ENCODE results near the gene TMTC1.
"Not testable (repeated sequence)": the region's sequence is repeated elsewhere in the genome, so short reads cannot be mapped to it uniquely, and the experiment has no call there.

Gene TMTC1

DNA sequence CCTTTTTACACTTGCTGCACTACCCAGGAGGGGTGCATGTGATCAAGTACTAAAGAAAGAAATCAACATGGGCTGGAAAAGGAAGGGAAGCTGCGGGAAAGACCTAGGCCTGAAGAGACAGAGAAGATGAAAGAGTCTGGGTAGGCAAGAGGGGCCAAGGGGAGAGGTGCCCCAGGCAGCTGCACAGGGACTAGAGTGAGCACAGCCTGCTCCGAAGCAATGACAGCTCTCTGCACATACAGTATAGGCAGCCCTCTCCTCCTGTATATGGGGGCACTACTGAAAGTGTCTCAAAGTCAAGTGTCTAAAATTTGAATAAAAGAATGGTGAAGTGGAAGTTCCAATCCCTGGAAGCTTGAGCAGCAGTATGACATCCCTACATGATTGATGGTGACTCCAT, 112.0 kb downstream of the TMTC1 start:
- DNase-seq (ENCODE audit: low read depth): no peak

DNA sequence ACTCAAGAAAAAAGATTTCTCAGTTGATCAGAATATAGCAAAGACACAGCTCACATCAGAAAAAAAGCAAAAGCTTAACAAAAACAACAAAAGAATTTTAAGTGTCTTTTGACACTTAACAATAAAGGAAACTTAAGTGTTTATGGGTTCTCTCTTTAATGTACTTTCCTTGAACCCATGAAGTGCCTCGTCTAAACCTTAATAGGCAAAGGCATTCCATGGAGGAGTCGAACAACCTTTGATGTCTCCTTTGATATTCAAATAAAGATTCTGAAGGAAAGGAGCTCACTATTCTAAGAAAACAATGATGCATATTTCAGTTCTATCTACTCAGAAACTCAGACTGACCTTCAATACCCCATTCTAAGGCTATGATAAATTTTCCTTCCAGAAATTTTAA, 116.7 kb downstream of the TMTC1 start:
- no peak for DNase-seq (ENCODE audit: low read depth)

DNA sequence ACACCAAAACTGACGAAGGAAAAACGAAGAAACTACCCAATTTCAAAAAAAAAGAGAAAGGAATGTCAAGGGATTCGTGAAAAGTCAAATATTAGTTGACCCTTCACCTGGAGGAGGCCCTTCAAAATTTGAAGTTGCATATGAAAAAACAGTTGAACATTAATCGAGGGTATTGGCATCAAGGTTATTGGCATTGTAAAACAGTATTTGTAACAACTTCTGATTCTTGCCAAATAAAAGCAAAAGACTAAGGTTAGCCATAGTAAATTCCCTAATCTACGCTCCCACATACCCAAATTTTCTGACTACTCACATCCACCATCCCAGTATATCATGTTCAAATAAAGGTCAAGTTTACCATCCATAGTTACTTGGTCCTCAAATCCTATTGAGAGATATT, 118.6 kb downstream of the TMTC1 start:
- no peak for DNase-seq (ENCODE audit: low read depth)

DNA sequence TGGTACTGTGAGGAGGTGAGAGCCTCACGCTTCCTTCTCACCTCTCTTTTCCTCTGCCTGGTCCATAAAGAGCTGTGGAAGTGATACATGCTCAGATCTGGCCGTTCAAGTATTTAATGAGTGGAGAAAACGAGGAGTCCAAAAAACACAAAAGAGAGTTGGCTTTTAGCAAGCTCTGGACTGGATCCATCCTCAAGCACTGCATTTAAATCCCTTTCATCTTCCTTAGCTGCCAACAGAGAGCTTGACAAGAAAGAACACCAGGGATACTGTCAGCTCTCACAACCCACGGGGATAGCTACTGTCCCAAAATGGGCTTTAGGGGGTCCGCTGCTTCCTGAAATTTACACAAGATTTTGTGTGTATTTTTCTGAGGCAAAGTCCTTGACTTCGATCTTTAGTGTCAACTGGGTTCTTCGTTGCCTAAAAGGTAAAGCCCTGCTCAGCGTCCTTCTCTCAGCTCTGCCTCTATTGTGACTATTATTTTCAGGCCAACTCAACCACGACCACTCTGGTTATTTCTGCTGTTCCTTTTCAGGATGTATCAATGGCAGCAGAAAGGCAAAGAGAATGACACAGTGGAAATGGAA, 120.9 kb downstream of the TMTC1 start:
- DNase-seq (ENCODE audit: low read depth): no peak

DNA sequence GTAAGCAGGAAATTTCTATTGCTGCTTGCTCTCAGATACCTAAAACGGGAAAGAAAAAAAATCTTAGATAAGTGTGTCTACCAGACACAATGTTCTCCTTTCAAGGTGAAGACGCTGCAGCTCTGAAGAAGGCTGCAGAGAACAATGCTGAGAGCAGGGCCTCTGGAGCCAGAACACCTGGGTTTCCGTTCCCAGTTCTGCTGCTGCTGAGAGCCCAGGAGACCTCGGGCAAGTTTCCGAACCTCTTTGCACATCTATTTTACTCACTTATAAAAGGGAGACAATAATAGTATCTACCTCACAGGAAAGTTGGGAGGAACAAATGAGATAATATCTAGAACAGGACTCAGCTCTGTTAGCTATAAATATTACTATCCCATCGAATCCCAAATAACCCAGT, 122.9 kb downstream of the TMTC1 start:
- DNase-seq (ENCODE audit: low read depth): no peak

DNA sequence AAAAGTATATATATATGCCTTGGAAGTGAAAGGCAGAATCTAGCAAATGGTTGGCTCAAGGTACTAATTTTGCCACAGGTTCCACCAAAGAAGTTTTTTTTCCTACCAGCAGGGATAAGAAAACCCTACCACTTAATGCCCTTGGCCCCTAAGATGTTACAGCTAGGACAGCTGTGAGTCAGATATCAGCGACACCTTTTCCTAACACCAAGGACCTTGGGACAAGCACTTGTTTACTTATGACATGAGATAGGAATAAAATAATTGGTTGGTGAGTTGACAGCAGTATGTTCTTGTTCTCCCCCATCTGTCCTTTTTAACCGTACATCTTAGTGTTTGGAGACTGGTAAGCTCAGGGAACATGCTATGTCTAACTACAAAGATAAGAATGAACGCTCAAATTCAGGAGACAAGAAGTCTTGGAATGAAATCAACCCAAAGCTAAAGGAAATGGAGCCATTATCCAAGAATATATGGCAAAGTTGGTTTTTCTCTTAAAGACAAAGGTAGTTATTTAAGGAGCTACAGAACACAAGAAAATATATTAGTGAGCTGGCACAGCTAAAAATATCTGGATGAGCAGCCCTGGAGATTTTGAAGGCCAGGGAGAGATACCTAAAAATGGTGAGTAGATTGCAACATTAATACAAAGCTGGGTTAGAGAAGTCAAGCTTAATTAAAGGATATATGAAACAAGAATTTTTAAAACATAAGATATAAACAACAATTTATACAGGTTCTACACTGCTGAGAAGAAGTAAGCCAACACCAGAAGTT, 126.8 kb downstream of the TMTC1 start:
- DNase-seq (ENCODE audit: low read depth): no peak

DNA sequence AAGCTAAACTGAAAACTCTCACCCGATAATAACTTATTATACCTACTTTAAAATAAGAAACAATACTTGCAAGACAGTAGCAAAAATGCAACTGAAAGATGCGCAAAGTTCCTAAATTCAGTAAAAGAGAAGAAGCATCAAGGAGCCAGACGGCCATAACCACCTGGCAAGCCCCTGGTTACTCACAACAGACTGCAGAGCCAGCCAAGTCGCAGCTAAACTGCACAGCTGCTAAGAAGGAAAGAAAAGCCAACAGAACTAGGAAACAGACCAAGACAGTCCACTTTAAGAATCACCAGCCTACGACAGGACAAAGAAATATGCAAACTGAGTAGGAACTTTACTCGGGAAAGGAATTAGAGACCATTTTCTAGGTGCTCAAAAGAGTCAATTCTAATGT, 127.9 kb downstream of the TMTC1 start:
- DNase-seq (ENCODE audit: low read depth): no peak

DNA sequence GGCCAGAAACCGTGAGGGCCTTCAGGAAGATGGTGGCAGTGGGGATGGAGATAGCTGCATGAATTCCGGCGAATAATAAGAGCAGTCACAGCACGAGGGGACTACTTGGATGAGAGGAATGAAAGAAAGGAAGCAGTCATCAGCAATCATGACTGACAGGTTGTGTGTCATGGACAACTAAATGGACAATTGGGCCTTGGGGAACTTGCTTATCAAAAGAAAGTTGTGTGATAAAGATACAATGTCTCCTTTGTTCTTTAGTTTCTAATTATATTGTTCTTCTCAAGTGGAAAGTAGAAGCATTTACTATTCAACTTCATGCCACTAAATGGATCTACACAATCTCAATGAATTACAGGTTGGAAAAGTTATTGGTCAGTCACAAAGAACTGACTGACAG, 130.5 kb downstream of the TMTC1 start:
- DNase-seq (ENCODE audit: low read depth): no peak

DNA sequence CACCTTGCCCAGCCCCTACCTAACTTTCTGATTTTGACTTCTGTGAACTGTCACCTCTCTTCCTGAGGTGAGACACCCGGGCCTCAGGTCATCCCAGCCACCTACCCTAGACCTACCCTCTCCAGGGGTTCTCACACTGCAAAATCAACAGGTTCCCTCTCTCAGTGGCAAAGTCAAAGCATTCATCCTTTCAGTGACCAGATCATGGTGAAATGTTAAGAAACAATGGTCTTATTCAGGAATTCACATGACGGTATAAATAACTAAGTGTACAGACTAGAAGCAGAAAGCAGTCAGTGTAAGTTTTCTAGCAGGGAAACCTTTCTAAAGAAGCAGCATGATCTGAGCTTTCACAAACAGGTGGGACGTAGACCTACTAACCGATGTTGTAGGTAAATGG, 133.4 kb downstream of the TMTC1 start:
- DNase-seq (ENCODE audit: low read depth): no peak

DNA sequence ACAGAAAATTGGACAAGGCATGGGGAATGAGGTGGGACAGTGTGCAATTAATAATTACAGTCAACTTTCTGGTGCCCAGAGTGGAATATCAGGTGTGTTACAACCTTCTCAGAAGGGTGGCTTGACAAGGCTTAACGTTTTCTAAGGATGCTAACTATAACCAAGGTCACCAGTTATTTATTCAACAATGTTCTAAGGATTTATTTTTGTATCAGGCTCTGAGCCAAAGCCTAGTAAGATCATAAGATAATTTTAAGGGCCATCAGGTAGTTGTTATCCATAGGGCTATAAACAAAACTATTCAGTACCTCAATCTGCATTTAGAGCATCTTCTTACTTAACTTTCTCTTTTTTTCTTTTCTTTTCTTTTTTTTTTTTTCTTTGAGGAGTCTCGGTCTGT, 134.0 kb downstream of the TMTC1 start:
- DNase-seq (ENCODE audit: low read depth): no peak

DNA sequence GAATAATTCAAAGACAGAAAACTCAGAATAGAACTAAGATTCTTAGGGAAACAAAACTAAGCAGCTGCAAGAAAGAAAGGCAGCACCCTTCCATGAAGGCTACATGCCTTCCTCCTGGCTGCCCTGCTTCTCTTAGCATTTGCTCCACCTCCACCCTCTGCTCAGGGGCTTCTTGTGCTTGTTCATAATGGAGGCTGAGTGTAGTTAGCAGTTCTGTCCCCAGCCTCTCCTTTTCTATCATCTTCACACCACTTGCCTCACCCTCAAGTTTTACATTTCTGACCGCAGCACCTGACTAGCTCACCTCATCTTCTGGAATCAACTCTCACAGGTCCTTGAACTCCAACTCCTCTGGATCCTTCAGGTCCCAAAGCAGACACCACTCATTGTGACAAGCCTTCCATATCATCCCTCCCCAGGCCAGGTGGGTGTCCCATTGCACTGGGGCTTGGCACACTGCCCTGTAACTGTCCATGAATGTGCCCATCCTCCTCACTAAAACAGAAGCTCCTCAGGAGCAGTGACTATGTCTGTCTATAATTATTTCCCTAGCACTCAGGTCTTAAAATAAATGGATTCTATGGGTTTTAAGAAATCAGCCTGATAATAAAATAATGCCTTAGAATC, 139.1 kb downstream of the TMTC1 start:
- no peak for DNase-seq (ENCODE audit: low read depth)

DNA sequence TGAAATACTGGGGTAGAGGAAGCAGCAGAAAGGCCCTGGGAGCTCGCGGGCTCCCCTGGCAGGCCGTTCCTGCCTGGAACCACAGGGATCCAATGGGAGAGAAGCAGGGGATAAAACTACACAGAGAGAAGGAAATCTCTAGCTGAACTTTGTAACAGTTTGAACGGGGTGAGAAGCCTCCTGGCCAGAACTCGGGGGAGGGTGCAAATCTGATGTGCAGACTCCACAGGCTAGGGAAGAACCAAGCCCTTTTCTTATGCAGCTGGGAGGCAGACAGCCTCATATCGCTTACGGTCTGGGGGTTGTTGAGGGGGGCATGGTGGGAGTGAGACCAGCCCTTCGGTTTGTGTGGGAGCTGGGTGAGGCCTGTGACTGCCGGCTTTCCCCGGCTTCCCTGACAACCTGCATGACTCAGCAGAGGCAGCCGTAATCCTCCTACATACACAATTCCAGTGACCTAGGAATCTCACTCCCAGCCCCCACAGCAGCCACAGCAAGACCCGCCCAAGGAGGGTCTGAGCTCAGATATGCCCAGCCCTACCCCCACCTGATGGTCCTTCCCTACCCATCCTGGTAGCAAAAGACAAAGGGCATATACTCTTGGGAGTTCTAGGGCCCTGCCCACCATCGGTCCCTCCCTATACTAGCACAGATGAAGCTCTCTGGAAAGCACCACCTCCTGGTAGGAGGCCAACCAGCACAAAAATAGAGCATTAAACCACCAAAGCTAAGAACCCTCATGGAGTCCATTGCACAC, 143.0 kb downstream of the TMTC1 start:
- DNase-seq (ENCODE audit: low read depth): no peak

DNA sequence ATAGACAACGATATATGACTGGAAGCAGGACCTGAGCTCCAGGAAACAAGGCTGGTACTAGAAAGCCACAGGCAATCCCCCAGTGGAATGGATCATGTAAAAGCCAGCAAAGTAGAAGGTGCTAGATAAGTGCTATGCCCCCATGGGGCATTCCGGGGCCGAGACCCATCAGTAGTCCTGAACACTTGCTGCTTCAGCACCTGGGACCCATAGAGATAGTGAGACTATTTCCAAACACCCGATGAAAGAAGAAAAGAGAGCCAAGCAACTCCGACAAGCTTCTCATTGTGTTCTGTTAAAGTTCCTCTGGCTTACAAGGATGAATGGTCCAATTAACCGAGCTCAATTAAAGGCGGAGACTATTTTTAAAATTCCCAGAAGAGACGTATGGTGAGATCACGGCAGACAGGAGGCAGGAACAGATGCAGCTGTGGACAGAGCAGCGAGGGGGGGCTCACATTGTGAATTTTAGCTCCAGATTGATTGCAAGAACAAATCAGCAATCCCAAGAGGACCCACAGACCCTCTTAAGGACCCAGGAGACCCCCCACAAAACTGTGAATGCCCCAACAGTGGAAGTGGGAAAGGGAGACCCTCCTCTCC, 143.7 kb downstream of the TMTC1 start:
- DNase-seq (ENCODE audit: low read depth): no peak

DNA sequence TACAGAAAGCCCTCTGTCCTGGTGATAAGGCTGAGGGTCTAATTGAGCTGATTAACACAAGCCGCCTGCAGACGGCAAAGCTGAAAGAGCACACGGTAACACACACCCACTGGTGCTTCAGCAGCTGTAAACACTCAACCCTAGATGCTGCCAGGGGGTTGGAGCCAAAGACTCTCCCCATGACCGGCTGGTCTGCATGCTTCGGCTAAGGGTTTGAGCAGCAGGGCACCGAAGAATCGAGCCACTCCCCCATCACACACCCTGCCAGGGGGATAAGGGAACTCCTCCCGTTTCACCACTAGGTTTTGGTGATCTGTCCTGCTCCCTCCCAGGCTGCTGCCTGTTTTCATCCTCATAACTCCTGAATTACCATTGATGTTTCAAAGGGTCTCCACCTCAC, 145.2 kb downstream of the TMTC1 start:
- DNase-seq (ENCODE audit: low read depth): no peak

DNA sequence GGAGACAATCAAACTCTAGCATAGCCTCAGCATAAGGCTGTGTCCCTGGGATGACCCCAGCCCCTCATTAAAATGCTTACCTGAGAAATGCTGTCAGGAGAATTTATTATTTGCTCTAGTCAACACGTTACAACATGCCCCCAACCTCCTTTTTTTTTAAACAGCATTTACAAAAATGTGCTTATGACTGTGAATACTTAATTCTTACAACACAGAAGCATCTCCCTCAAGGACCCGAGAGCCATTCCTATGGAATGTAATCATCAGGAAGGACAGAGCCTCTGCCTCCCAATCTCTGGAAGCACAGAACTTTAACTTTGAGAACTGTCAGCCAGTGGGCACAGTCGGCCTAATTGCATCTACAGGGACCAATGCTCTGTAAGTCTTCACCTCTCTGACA, 149.7 kb downstream of the TMTC1 start:
- DNase-seq (ENCODE audit: low read depth): no peak

DNA sequence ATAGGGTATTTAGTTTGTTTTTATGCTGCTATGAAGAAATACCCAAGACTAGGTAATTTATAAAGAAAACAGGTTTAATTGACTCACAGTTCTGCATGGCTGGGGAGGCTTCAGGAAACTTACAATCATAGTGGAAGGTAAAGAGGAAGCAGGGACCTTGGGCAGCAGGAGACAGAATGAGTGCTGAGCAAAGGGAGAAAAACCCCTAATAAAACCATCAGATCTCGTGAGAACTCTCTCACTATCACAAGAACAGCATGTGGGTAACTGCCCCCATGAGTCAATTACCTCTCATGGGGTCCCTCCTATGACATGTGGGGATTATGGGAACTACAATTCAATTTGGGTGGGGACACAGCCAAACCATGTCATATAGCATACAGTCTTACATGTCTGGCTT, 153.6 kb downstream of the TMTC1 start:
- not testable (repeated sequence) for DNase-seq (ENCODE audit: low read depth)

DNA sequence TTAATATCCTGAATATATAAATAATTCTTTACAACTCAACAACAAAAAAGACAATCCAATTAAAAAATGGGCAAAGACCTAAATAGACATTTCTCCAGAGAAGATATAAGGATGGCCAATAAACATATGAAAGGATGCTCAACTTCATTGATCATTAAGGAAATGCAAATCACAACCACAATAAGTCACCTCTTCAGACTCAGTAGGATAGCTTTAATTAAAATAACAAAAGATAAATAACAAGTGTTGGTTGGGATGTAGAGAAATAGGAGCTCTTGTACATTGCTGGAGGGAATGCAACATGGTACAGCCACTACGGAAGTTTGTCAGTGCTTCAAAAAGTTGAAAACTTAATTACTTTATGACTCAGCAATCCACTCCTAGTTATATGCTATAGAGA, 156.5 kb downstream of the TMTC1 start:
- DNase-seq (ENCODE audit: low read depth): no peak

DNA sequence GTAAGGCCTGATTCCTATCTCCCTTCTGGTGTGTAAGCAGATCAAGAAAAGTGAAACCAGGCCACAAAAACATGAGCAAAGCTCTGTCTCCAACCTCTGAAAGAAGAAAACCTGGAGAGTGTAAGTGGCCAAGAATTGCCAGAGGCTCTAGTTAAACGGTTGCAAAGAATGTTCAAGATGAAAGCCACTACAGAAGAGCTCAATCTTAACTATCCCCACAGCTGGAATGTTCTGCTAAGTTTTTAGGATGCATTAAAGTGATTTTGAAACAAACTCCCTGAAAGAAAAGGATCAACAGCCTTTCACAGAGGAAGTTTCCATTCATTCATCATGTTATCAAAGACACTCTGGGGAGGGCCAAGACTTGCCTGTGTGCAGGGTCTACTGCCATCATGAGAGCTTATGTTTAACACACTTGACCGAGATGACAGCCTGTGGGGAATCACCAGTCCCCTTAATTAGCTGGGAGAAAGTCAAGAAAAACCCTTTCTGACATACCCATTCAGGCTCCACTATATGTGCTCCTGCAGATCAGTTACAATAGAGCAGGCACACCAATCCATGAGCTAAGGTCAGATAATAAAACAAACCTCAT, 158.3 kb downstream of the TMTC1 start:
- no peak for DNase-seq (ENCODE audit: low read depth)

DNA sequence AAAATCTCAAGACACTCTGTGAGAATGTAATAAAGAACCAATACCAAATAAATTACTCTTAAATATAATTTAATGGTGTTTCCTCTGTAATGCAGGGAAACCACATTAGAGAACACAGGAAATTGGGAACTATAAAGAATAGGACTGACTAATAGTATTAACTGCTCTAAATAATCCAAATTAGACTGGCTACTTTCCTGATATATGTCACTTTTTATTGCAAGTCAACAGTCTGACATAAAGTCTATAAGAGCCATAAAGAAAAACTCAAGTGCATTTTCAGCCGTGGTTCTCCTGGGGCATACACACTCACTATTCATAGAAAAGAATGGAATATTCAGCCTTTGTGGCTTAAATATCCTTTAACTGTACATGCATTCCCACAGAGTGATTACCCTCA, 161.5 kb downstream of the TMTC1 start:
- no peak for DNase-seq (ENCODE audit: low read depth)

DNA sequence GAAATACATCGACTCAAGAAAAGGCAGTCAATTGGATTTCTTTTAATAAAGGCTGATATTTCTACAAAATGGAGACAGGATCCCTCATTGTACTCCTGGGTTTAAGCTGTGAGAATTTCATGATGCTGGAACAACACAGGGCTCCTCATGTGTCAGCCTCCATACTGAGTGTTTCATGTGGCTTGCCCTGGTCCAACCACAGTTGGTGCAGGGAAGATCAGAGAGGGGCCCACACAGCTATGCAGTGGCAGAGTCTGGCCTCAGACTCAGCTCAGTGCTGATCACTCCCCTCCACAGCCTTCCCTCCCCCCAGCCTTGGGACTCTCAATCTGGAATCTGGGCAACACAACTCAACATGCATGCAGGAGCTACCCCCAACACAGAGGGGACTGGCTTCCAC, 163.7 kb downstream of the TMTC1 start:
- DNase-seq (ENCODE audit: low read depth): no peak

DNA sequence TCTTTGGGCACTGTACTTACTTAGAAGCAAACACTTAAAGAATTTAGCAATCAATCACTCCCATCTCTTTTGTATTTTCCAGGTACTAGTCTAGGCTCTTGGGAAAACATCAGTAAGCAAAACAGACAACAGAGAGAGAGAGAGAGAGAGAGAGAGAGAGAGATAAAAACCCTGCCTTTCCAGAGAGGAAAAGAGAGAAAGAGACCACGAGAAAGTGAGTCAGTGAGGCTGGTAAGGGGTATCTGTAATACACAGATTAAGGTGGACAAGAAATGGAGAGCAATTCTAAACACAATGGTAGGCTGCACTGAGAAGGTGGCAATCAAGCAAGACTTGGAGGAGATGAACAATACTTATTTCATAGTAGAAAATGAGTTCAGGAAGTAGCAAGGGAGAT, 166.3 kb downstream of the TMTC1 start:
- DNase-seq (ENCODE audit: low read depth): no peak
